GM12878 (cell line): ENCODE measurements around the gene MSANTD2. TPM values are rescaled to one million over a fixed set of nuclear protein-coding genes. Genes with fewer than 3 reads are reported as not detected.
A peak's percentile ranks its signal among the peaks of the same experiment; 100 is the strongest.

Source experiments
- ATF7 ChIP-seq: fragments of 450-650 bp; IDR thresholded peaks from 2 replicates; pipeline ENCODE4 v1.6.1; 2016; ENCODE audit warnings: low read depth, mild to moderate bottlenecking
- BHLHE40 ChIP-seq, 2 experiments: fragments of 450-650 bp in 1 of 2; IDR thresholded peaks; 2 replicates each; pipeline ENCODE4 v1.6.1; 2011 to 2017; ENCODE audit warnings: low read depth in 2 of 2, borderline replicate concordance in 1 of 2, improper control_type of control experiment in 1 of 2, low read length in 1 of 2, mild to moderate bottlenecking in 1 of 2
- CREB1 ChIP-seq: IDR thresholded peaks from 2 replicates; pipeline ENCODE4 v1.6.1; 2012; ENCODE audit warnings: low read depth, mild to moderate bottlenecking, inconsistent platforms
- CREM ChIP-seq: IDR thresholded peaks from 2 replicates; pipeline ENCODE4 v1.6.1; 2014; ENCODE audit warnings: antibody characterized with exemption, low read depth
- CTCF ChIP-seq, 3 experiments: IDR thresholded peaks in 2 of 3; conservative IDR thresholded peaks in 1 of 3; 2 replicates each; pipeline ENCODE4 v1.5.1; 2011; ENCODE audit warnings: low read depth in 3 of 3, low read length in 3 of 3, mild to moderate bottlenecking in 3 of 3, control low read depth in 2 of 3, moderate library complexity in 2 of 3, inconsistent platforms in 1 of 3, mixed read lengths in 1 of 3; ENCODE audit not compliant: control insufficient read depth in 2 of 3, insufficient read depth in 1 of 3; ENCODE audit errors: extremely low read depth in 1 of 3
- EED ChIP-seq: sonication (generic); IDR thresholded peaks from 2 replicates; pipeline ENCODE4 v1.6.1; 2016; ENCODE audit warnings: antibody characterized with exemption, low read depth
- HDAC2 ChIP-seq: fragments of 200-600 bp; sonication (generic); IDR thresholded peaks from 2 replicates; pipeline ENCODE4 v1.6.1; 2017
- JUND ChIP-seq: IDR thresholded peaks from 2 replicates; pipeline ENCODE4 v1.6.1; 2012; ENCODE audit warnings: low read depth, mild to moderate bottlenecking, low read length, improper control_type of control experiment, moderate library complexity
- MEF2B ChIP-seq: fragments of 450-650 bp; IDR thresholded peaks from 2 replicates; pipeline ENCODE4 v1.6.1; 2018; ENCODE audit warnings: mild to moderate bottlenecking, moderate library complexity; ENCODE audit not compliant: partially characterized antibody, poor library complexity, severe bottlenecking
- MYB ChIP-seq: fragments of 150-350 bp; IDR thresholded peaks from 2 replicates; pipeline ENCODE4 v1.6.1; 2014; ENCODE audit warnings: mild to moderate bottlenecking, low read depth, low read length, borderline replicate concordance
- NFXL1 ChIP-seq: fragments of 450-650 bp; IDR thresholded peaks from 2 replicates; pipeline ENCODE4 v1.6.1; 2017; ENCODE audit warnings: antibody characterized with exemption, mild to moderate bottlenecking, borderline replicate concordance
- NFYB ChIP-seq: IDR thresholded peaks from 2 replicates; pipeline ENCODE4 v1.6.1; 2011; ENCODE audit warnings: low read depth, mild to moderate bottlenecking, low read length, improper control_type of control experiment, moderate library complexity; ENCODE audit not compliant: insufficient read depth
- NR2F1 ChIP-seq: fragments of 450-650 bp; conservative IDR thresholded peaks from 2 replicates; pipeline ENCODE4 v1.6.1; 2017; ENCODE audit warnings: mild to moderate bottlenecking
- PAX5 ChIP-seq: IDR thresholded peaks from 2 replicates; pipeline ENCODE4 v1.6.1; 2011; ENCODE audit warnings: low read depth, low read length, borderline replicate concordance
- POLR2A ChIP-seq: IDR thresholded peaks from 2 replicates; pipeline ENCODE4 v1.6.1; 2011; ENCODE audit warnings: low read depth, mild to moderate bottlenecking, low read length
- PRDM15 ChIP-seq: fragments of 450-650 bp; formaldehyde crosslinking; IDR thresholded peaks from 2 replicates; pipeline ENCODE4 v1.4.0; 2020; ENCODE audit warnings: mild to moderate bottlenecking, moderate library complexity
- RB1 ChIP-seq: fragments of 450-650 bp; formaldehyde crosslinking; IDR thresholded peaks from 2 replicates; pipeline ENCODE4 v1.6.1; 2017; ENCODE audit warnings: mild to moderate bottlenecking, borderline replicate concordance
- SPI1 ChIP-seq: IDR thresholded peaks from 2 replicates; pipeline ENCODE4 v1.6.1; 2011; ENCODE audit warnings: low read depth, mild to moderate bottlenecking, low read length, moderate library complexity, borderline replicate concordance; ENCODE audit not compliant: insufficient read depth
- SREBF1 ChIP-seq: IDR thresholded peaks from 2 replicates; pipeline ENCODE4 v1.6.1; 2012; ENCODE audit warnings: mild to moderate bottlenecking, low read length
- TCF3 ChIP-seq: IDR thresholded peaks from 2 replicates; pipeline ENCODE4 v1.6.1; 2012; ENCODE audit warnings: low read depth, mild to moderate bottlenecking, low read length, borderline replicate concordance; ENCODE audit not compliant: insufficient read depth
- ZSCAN29 ChIP-seq: fragments of 450-650 bp; IDR thresholded peaks from 2 replicates; pipeline ENCODE4 v1.6.1; 2017; ENCODE audit warnings: mild to moderate bottlenecking, moderate library complexity
- polyA plus RNA-seq, 11 experiments: library from polyadenylated mRNA; depleted of rRNA in 4 of 11; unstranded in 6 of 11; stranded (reverse) in 5 of 11; fragments of >200 nt; fragmentation: Nextera tagmentation in 4 of 11; fragmentation: Illumina TruSeq in 1 of 11; extraction: Ambion mirVana in 4 of 11; extraction: Trizol in 1 of 11; gene quantifications; 1 replicate in 1 of 11; 2 replicates in 10 of 11; pipeline versions ENCODE4 v1.2.1 to v1.2.3, GENCODE V29; 2011 to 2016; ENCODE audit warnings: inconsistent platforms in 2 of 11, missing spikeins in 2 of 11, low read depth in 1 of 11
- total RNA-seq, 4 experiments: library from RNA; depleted of rRNA in 3 of 4; stranded (reverse); fragments of >200 nt in 3 of 4; fragmentation: Illumina TruSeq in 1 of 4; extraction: Trizol in 1 of 4; gene quantifications; 2 replicates each; pipeline versions ENCODE4 v1.2.1 to v1.2.3, GENCODE V29; 2013 to 2021
- TF ChIP-seq, protein P1 (sequence below): fragments of 450-650 bp; IDR thresholded peaks from 2 replicates; pipeline ENCODE4 v1.6.1; 2014; ENCODE audit warnings: mild to moderate bottlenecking

MSANTD2 gene
- total and polyA plus RNA-seq, 10 of the 15 experiments (the other 5 are each of a cell fraction or from before 2014, with no cell fraction given): 3.0 to 12.4 (median 8.0) TPM

GRCh38 chr11:124758355-124759265 is 41.6 kb downstream of the MSANTD2 start (continued):
- TF ChIP-seq SPI1 (peak; percentile 84), JUND (no peak), CREM (0 out of 2 replicates have a peak, but pooled peaks have one; percentile 22), MYB (no peak), TCF3 (0 out of 2 replicates have a peak, but pooled peaks have one; percentile 43), PAX5 (no peak), ZSCAN29 (0 out of 2 replicates have a peak, but pooled peaks have one; percentile 35), ATF7 (no peak), BHLHE40 (IDR thresholded peaks at IDR 0.05; ENCODE audit: borderline replicate concordance in 1 of 2, low read depth in 2 of 2, low read length in 1 of 2) (peak; percentile 20 to 71; a peak in 2 of 4 replicates), EED (peak; percentile 64), PRDM15 (CRISPR knock-in tag) (no peak), NFYB (no peak), HDAC2 (no peak), NR2F1 (no peak), NFXL1 (no peak), RB1 (peak; percentile 74; the same call in 1 of the 2 replicates), POLR2A (0 out of 2 replicates have a peak, but pooled peaks have one; percentile 28), SREBF1 (no peak), MEF2B (peak; percentile 49), CTCF (IDR thresholded peaks at IDR 0.05 in 2 of 3, conservative IDR thresholded peaks at IDR 0.05 in 1 of 3; ENCODE audit: control insufficient read depth in 2 of 3, extremely low read depth in 1 of 3, insufficient read depth in 1 of 3, low read depth in 3 of 3, low read length in 3 of 3) (peak; percentile 88 to 89 (median 89)), CREB1 (peak; percentile 29; the same call in 1 of the 2 replicates)
- TF ChIP-seq, protein P1, sequence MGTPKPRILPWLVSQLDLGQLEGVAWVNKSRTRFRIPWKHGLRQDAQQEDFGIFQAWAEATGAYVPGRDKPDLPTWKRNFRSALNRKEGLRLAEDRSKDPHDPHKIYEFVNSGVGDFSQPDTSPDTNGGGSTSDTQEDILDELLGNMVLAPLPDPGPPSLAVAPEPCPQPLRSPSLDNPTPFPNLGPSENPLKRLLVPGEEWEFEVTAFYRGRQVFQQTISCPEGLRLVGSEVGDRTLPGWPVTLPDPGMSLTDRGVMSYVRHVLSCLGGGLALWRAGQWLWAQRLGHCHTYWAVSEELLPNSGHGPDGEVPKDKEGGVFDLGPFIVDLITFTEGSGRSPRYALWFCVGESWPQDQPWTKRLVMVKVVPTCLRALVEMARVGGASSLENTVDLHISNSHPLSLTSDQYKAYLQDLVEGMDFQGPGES: no peak
- TF ChIP-seq, all 136 proteins: peak for 21
